ENCODE results near the gene SCAMP4. TPM values are rescaled to one million over a fixed set of nuclear protein-coding genes. Genes with fewer than 3 reads are reported as not detected.

Gene SCAMP4
- total and polyA plus RNA-seq, 9 of the 15 experiments (the other 6 are each of a cell fraction or from before 2014, with no cell fraction given) = 0.81 to 45.9 (median 12.8) TPM

DNA sequence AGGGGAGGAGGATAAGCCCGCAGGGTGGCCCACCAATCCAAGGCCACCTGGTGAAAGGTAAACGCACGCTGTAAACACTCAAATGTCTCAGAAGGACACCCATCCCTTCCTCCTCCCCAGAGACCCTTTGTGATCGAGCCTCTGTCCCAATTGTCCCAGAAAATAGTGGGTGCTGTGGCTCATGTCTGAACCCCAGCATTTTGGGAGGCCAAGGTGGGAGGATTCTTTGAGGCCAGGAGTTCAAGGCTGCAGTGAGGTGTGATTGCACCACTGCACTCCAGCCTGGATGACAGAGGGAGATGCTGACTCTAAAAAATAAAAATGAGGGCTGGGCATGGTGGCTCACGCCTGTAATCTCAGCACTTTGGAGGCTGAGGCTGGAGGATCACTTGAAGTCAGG lies 16.8 kb upstream of the SCAMP4 start:
- 73% methylated on average over 5 of the region's 5 CpGs for WGBS (ENCODE audit: insufficient coverage, low coverage, missing lambda C conversion rate)
- Histone ChIP-seq H3K27ac (ENCODE audit: extremely low read depth, low read depth, low read length) (no peak overlapping the region), H3K9me3 (replicated peaks; ENCODE audit: control insufficient read depth, insufficient read depth, low read depth, low read length) (no peaks in the 10 kb centered on the region), H3K36me3 (ENCODE audit: control insufficient read depth, insufficient read depth, low read length) (peaks cover 4% of the 10 kb centered on the region; the same call in 1 of the 3 replicates), H3K4me1 (replicated peaks in 1 of 2; ENCODE audit: control insufficient read depth in 2 of 2, insufficient read depth in 2 of 2, low read length in 2 of 2) (peaks cover 20 to 50% of the 10 kb centered on the region in 2 experiments; a peak in 4 of 5 replicates), H3K4me3 (no peak overlapping the region), H3K4me2 (ENCODE audit: insufficient read depth, low read length) (no peak overlapping the region), H2AFZ (ENCODE audit: low read depth, low read length) (peak overlapping the region; percentile 45; the same call in 1 of the 2 replicates), H3K79me2 (ENCODE audit: control insufficient read depth, insufficient read depth, low read length) (peaks cover 18% of the 10 kb centered on the region), H4K20me1 (replicated peaks; ENCODE audit: control insufficient read depth, insufficient read depth, low read length) (peaks cover 16% of the 10 kb centered on the region; the same call in 1 of the 2 replicates), H3K9ac (ENCODE audit: insufficient read depth in 1 of 2, low read depth in 2 of 2, low read length in 2 of 2) (peak overlapping the region in 1 of 2 experiments; percentile 2; a peak in 1 of 4 replicates), H3K9me1 (ENCODE audit: control insufficient read depth, insufficient read depth, low read length) (peaks cover 8% of the 10 kb centered on the region), H3K27me3 (ENCODE audit: control insufficient read depth in 2 of 2, insufficient read depth in 2 of 2, low read length in 2 of 2) (no peaks in the 10 kb centered on the region)
- ChIA-PET POLR2A (interaction anchor here (0.5 to 1.1 kb wide), 2 partner anchors 12 to 1062 kb away, joined by 3 to 4 read pairs; no protein-coding TSS in a partner anchor), CTCF (ENCODE audit: low intra/inter-chr PET ratio) (no interaction called here)
- DNase-seq (ENCODE audit: extremely low read depth in 1 of 4, low spot score in 3 of 4) (no peak), ATAC-seq (no peak), FAIRE-seq (no peak)
- TF ChIP-seq NCOA6 (IDR thresholded peaks at IDR 0.05) = no peak
- TF ChIP-seq ZNF79 (CRISPR knock-in tag; IDR thresholded peaks at IDR 0.05; ENCODE audit: low read depth) = no peak
- TF ChIP-seq MTF1 (CRISPR knock-in tag; IDR thresholded peaks at IDR 0.05; ENCODE audit: borderline replicate concordance) = no peak
- TF ChIP-seq SRSF1 (IDR thresholded peaks at IDR 0.05; ENCODE audit: low read depth, low read length) = no peak
- no peak for TF ChIP-seq PRMT5 (CRISPR knock-in tag; IDR thresholded peaks at IDR 0.05)
- TF ChIP-seq, protein P1, sequence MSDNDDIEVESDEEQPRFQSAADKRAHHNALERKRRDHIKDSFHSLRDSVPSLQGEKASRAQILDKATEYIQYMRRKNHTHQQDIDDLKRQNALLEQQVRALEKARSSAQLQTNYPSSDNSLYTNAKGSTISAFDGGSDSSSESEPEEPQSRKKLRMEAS (CRISPR knock-in tag; IDR thresholded peaks at IDR 0.05) = no peak
- TF ChIP-seq ZNF830 (CRISPR knock-in tag; IDR thresholded peaks at IDR 0.05) = no peak
- no peak for TF ChIP-seq DPF2 (IDR thresholded peaks at IDR 0.05)
- no peak for TF ChIP-seq NFRKB (IDR thresholded peaks at IDR 0.05; ENCODE audit: low read depth)
- TF ChIP-seq IRF2 (CRISPR knock-in tag; IDR thresholded peaks at IDR 0.05) = no peak
- TF ChIP-seq CXXC5 (CRISPR knock-in tag; IDR thresholded peaks at IDR 0.05) = no peak
- no peak for TF ChIP-seq ZNF175 (CRISPR knock-in tag; IDR thresholded peaks at IDR 0.05; ENCODE audit: low read depth)
- TF ChIP-seq, protein P2, sequence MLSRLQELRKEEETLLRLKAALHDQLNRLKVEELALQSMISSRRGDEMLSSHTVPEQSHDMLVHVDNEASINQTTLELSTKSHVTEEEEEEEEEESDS (CRISPR knock-in tag; IDR thresholded peaks at IDR 0.05) = no peak
- no peak for TF ChIP-seq ZNF780A (CRISPR knock-in tag; IDR thresholded peaks at IDR 0.05)
- TF ChIP-seq ATF4 (CRISPR knock-in tag; IDR thresholded peaks at IDR 0.05) = no peak
- TF ChIP-seq, protein P3, sequence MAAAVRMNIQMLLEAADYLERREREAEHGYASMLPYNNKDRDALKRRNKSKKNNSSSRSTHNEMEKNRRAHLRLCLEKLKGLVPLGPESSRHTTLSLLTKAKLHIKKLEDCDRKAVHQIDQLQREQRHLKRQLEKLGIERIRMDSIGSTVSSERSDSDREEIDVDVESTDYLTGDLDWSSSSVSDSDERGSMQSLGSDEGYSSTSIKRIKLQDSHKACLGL (CRISPR knock-in tag; IDR thresholded peaks at IDR 0.05; ENCODE audit: borderline replicate concordance, poor library complexity, severe bottlenecking) = no peak
- TF ChIP-seq HINFP (tag; conservative IDR thresholded peaks at IDR 0.05; ENCODE audit: low read depth) = no peak
- in situ Hi-C loops (cut with MboI) (no loop called here), intact Hi-C loops (cut with micrococcal nuclease) (no loop called here)
- BruUV-seq (replicated peaks) = no TSS peak

All from K562 (cell line).